Type B pancreatic cell (in vitro differentiated cells): ENCODE results near the gene PEA15. TPM values are rescaled to one million over a fixed set of nuclear protein-coding genes. Genes with fewer than 3 reads are reported as not detected.
A peak's percentile ranks its signal among the peaks of the same experiment; 100 is the strongest.

Experiments
- DNase-seq: peaks from one replicate; pipeline ENCODE4 v3.0.0; 2021; ENCODE audit warnings: mixed read lengths; ENCODE audit not compliant: unreplicated experiment; ENCODE audit errors: extremely low spot score
- H3K27ac Mint-ChIP-seq: 2 replicates; pipeline ENCODE4 v1.8.0; 2021; ENCODE audit warnings: mild to moderate bottlenecking, mixed read lengths
- H3K27me3 Mint-ChIP-seq: 2 replicates; pipeline ENCODE4 v1.8.0; 2021; ENCODE audit warnings: mixed read lengths
- H3K36me3 Mint-ChIP-seq: 2 replicates; pipeline ENCODE4 v1.8.0; 2021; ENCODE audit warnings: mixed read lengths
- H3K4me1 Mint-ChIP-seq: one replicate; pipeline ENCODE4 v1.8.0; 2021; ENCODE audit warnings: mixed read lengths; ENCODE audit not compliant: unreplicated experiment
- H3K4me3 Mint-ChIP-seq: 2 replicates; pipeline ENCODE4 v1.8.0; 2021; ENCODE audit warnings: mild to moderate bottlenecking, mixed read lengths
- H3K9me3 Mint-ChIP-seq: 2 replicates; pipeline ENCODE4 v1.8.0; 2021; ENCODE audit warnings: mixed read lengths
- long read RNA-seq: library from polyadenylated mRNA; unstranded; transcript quantifications from one replicate; pipeline ENCODE4 v2.0.0, GENCODE V29; 2020
- total RNA-seq: library from RNA; stranded (reverse); gene quantifications from 2 replicates; pipeline ENCODE4 v1.2.1, GENCODE V29; 2021; ENCODE audit warnings: low replicate concordance
- TF ChIP-seq, protein P1 (sequence below): fragments of 200-600 bp; sonication (generic); conservative IDR thresholded peaks from 2 replicates; pipeline ENCODE4 v1.5.0; 2021; ENCODE audit warnings: antibody characterized with exemption, mild to moderate bottlenecking

The PEA15 gene
- 67.7 and 72.8 TPM in 2 replicates for total RNA-seq
- long read RNA-seq, partial matches to known transcripts, result 0 of 8 reads
- long read RNA-seq, other reads (novel, unspliced or antisense), result 8 of 8 reads

- TF ChIP-seq, protein P1, sequence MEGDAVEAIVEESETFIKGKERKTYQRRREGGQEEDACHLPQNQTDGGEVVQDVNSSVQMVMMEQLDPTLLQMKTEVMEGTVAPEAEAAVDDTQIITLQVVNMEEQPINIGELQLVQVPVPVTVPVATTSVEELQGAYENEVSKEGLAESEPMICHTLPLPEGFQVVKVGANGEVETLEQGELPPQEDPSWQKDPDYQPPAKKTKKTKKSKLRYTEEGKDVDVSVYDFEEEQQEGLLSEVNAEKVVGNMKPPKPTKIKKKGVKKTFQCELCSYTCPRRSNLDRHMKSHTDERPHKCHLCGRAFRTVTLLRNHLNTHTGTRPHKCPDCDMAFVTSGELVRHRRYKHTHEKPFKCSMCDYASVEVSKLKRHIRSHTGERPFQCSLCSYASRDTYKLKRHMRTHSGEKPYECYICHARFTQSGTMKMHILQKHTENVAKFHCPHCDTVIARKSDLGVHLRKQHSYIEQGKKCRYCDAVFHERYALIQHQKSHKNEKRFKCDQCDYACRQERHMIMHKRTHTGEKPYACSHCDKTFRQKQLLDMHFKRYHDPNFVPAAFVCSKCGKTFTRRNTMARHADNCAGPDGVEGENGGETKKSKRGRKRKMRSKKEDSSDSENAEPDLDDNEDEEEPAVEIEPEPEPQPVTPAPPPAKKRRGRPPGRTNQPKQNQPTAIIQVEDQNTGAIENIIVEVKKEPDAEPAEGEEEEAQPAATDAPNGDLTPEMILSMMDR, result no peak
- H3K4me1 Mint-ChIP-seq, result peaks cover 48% of the 10 kb centered on the region
- peak within 1 kb of the TSS; percentile 90 for H3K4me3 Mint-ChIP-seq
- H3K9me3 Mint-ChIP-seq, result no peaks in the 10 kb centered on the region
- DNase-seq, result peak; percentile 79
- peak within 1 kb of the TSS; percentile 88 for H3K27ac Mint-ChIP-seq
- no peaks in the 10 kb centered on the region for H3K27me3 Mint-ChIP-seq
- peaks cover 16% of the 10 kb centered on the region for H3K36me3 Mint-ChIP-seq
Observed at GRCh38 chr1:160205242-160206035, at the start of gene PEA15. PEA15 (plus strand) TSS chr1:160205384; CDS start chr1:160211545, 6,161 bp downstream.

DNA sequence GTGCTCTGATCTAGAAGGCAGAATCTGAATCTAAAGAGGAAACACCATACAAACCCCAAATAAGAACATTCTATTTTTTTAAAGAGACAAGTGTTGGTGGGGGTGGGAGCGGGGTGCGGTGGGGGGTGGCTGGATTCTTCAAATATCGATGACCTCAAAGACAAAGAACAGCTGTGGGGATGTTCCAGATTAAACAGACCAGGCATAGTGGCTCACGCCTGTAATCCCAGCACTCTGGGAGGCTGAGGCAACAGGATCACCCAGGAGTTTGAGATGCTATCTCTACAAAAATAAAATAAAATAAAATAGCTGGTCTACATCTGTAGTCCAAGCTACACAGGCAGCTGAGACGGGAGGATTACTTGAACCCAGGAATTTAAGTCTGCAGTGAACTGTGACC lies 48.8 kb upstream of the PEA15 start:
- no peaks in the 10 kb centered on the region for H3K4me1 Mint-ChIP-seq
- H3K9me3 Mint-ChIP-seq, result no peaks in the 10 kb centered on the region
- H3K27me3 Mint-ChIP-seq, result peaks cover 3% of the 10 kb centered on the region
- H3K4me3 Mint-ChIP-seq, result no peak overlapping the region
- TF ChIP-seq, protein P1, result no peak
- H3K27ac Mint-ChIP-seq, result no peak overlapping the region
- H3K36me3 Mint-ChIP-seq, result no peaks in the 10 kb centered on the region
- DNase-seq, result no peak

DNA sequence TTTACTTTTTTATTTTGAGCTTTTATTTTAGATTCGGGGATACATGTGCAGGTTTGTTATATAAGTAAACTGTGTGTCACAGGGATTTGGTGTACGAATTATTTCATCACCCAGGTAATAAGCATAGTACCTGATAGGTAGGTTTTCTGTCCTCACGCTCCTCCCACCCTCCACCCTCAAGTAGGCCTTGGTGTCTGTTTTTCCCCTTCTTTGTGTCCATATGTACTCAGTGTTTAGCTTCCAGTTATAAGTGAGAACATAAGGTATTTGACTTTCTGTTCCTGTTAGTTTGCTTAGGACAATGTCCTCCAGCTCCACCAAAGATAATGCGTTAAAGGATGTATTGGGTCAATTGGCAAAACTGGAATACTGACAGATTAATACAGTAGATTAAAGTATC lies 48.0 kb upstream of the PEA15 start:
- H3K27ac Mint-ChIP-seq, result no peak overlapping the region
- H3K4me1 Mint-ChIP-seq, result peaks cover 2% of the 10 kb centered on the region
- no peak overlapping the region for H3K4me3 Mint-ChIP-seq
- H3K36me3 Mint-ChIP-seq, result no peaks in the 10 kb centered on the region
- no peak for DNase-seq
- TF ChIP-seq, protein P1, result no peak
- no peaks in the 10 kb centered on the region for H3K9me3 Mint-ChIP-seq
- H3K27me3 Mint-ChIP-seq, result peaks cover 3% of the 10 kb centered on the region

- H3K9me3 Mint-ChIP-seq, result no peaks in the 10 kb centered on the region
- TF ChIP-seq, protein P1, result no peak
- no peak overlapping the region for H3K4me3 Mint-ChIP-seq
- no peaks in the 10 kb centered on the region for H3K36me3 Mint-ChIP-seq
- no peak for DNase-seq
- no peak overlapping the region for H3K27ac Mint-ChIP-seq
- peaks cover 3% of the 10 kb centered on the region for H3K27me3 Mint-ChIP-seq
- H3K4me1 Mint-ChIP-seq, result peaks cover 4% of the 10 kb centered on the region
Observed at GRCh38 chr1:160158031-160158430, 47.2 kb upstream of the PEA15 start.

- Mint-ChIP-seq H3K36me3 (no peaks in the 10 kb centered on the region), H3K4me1 (peaks cover 4% of the 10 kb centered on the region), H3K27me3 (peaks cover 3% of the 10 kb centered on the region), H3K27ac (no peak overlapping the region), H3K4me3 (no peak overlapping the region), H3K9me3 (peaks cover 1% of the 10 kb centered on the region)
- TF ChIP-seq, protein P1, result no peak
- no peak for DNase-seq
Observed at GRCh38 chr1:160158534-160158933, 46.6 kb upstream of the PEA15 start.
